MV-4-11 (cell line): ENCODE data around the gene DYNLT4.
"Not testable (repeated sequence)": the region's sequence is repeated elsewhere in the genome, so short reads cannot be mapped to it uniquely, and the experiment has no call there.

Experiments
- DNase-seq: peaks from one replicate; lab custom pipeline; 2025; lab: John Stamatoyannopoulos, UW

Gene DYNLT4

DNA sequence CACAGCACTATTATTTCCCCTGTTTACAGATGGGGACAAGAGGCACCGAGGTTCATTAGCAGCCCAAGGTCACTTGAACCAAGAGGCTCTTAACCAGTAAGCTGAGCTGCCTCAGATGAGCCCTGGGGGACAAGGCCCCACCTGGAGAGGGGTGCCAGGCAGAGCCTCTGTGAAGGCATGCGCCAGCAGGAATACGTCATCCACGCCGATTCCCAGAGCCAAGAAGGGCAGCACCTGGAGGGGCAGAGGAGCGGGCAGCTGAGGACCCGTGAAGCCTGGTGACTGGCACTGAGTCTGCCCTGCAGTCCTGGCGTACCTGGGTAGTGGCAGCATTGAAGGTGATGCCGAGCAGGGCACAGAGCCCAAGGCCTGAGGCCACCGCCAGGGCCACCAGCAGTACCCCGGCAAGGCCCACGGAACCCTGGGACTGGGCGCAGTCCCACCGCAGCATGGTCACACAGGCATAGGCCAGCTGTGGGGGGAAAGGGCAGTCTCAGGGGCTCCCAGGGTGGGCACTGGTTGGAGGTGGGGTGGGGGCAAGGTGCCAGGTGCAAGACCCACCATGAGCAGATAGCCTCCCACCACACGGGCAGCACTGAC lies 21.8 kb upstream of the DYNLT4 start:
- no peak for DNase-seq

DNA sequence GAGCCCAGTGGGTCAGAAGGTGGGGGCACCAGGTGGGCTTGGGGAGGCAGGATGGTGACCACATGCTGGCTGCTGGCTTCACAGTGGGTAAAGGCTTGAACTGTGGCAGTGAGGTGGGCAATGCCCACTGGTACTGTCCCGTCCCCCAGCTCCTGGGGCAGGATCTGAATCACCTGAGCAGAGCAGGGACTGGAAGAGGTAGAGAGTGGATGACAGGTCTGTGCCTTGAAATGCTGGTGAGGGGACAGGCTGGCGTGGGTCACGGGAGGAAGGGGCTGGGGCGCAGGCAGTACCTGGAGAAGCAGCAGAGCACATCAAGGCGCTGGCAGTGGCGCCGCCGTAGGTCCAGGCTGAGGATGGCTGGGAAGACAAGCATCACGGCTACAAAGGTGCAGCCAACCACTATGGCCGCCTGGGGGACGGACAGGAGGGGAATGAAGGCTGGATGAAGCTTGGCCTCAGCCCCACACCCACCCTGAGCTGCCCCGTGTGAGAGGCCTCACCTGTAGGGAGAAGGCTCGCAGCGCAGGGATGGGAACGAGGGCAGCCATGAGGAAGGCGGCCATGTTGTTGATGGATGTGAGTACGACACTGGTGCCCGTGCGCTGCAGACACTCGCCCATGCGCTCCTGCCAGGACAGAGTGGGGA lies 21.0 kb upstream of the DYNLT4 start:
- DNase-seq, result no peak

DNA sequence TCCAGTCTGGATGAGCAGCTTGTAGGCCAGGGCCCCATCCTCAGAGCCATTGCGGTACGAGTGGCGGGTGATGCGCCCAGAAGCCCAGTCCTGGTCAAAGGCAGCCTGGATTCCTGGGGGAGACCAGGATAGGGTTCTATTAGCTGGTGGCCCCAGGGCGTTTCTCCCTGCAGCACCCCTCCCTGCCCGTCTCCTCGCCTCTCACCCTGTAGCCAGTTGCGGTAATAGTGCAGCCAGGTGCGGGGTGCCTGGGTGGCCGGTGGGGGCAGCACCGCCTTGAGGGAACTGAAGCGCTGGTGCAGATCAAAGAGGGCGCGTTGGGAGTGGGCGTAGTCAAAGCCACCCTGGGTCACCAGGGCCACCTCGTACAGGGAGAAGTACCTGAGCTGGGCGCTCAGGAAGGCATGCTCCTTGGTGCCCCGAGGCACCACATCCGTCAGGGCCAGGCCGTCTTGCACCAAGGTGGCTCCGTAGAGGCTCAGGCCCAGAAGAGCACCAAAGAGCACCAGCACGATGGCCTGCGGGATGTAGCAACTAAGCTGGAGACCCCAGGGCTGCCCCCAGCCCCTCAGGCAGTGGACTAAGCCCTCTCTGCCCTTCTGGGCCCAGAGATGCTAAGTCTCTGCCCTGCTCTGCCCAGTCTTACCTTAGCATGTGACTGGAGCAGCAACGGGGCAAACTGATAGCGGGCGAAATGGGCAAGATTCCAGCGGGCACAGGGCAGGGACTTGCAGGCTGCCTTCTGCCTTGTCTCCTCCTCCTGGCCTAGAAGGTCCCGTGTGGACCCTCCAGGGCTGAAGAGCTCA lies 20.2 kb upstream of the DYNLT4 start:
- no peak for DNase-seq

- DNase-seq, result peak; percentile 52
Observed at GRCh38 chr1:44826375-44827196, 19.4 kb upstream of the DYNLT4 start.

GRCh38 chr1:44824392-44824791 lies 17.2 kb upstream of the DYNLT4 start:
- not testable (repeated sequence) for DNase-seq

- DNase-seq, result no peak
Observed at GRCh38 chr1:44822981-44823451, 15.9 kb upstream of the DYNLT4 start.

- no peak for DNase-seq
Observed at GRCh38 chr1:44822131-44822701, 15.1 kb upstream of the DYNLT4 start.

DNA sequence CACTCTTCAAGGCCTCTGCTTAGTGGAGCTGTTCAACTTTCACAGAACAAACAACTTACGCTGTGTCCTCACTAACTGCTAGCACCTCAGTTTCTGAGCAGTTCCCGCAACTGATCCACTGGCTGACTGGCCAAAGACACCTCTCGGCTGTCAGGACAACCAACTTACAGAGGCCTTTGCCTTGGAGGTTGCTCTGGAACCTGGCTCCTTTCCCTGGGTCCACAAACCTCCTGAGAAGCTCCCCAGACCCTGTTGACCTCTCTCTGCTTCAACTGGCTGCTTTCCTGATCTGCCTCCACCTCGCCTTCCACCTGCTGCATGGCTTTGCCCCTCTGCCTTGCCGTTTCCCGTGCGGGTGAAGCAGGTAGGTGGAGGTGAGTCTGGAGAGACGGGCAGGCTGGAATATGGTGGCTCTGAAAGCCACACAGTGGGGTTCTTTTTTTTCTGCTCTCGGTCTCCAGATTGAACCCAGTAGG lies 14.1 kb upstream of the DYNLT4 start:
- DNase-seq, result no peak

- DNase-seq, result no peak
Observed at GRCh38 chr1:44820328-44821239, 13.4 kb upstream of the DYNLT4 start.

- peak; percentile 99 for DNase-seq
Observed at GRCh38 chr1:44819608-44820327, 12.6 kb upstream of the DYNLT4 start.

DNA sequence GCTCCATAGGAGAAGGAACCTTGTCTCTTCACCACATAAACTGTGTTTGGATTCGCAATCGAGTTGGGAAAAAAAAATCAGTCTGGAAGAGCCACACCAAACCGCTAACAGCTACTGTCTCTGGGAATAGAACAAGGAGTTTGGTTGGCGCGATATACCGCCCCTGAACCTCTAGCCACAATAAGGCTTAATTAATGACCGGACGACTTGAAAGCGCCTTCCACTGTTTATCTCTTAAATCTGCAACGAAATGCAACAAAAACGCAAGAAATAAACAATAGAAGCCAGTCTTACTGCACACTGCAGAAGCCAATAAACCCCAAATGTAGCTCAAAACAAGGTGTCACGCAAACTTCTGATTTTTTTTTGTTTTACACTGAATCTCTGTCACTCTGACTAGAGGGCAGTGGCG lies 12.1 kb upstream of the DYNLT4 start:
- no peak for DNase-seq

- no peak for DNase-seq
Observed at GRCh38 chr1:44817771-44818495, 10.8 kb upstream of the DYNLT4 start.

DNA sequence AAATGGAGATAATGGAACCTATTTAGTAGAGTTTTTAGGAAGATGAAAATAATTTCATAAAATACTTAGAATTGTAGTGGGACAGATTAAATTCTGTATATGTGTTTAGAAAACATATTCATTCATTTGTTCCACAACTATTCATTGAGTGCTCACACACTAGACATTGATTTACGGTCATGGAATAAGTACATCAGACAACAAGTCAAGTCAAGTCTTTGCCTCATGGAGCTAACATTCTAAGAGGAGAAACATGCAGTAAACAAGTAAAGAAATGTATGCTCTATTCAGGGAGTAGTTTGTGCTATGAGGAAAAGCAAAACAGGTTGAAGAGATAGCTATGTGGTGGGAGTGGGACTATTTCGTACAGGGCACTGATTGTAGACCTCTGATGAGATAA lies 10.2 kb upstream of the DYNLT4 start:
- no peak for DNase-seq

GRCh38 chr1:44815926-44816325 lies 8.8 kb upstream of the DYNLT4 start:
- DNase-seq, result not testable (repeated sequence)

GRCh38 chr1:44812822-44813543 lies 5.8 kb upstream of the DYNLT4 start:
- DNase-seq, result no peak

- no peak for DNase-seq
Observed at GRCh38 chr1:44811234-44811633, 4.1 kb upstream of the DYNLT4 start.

DNA sequence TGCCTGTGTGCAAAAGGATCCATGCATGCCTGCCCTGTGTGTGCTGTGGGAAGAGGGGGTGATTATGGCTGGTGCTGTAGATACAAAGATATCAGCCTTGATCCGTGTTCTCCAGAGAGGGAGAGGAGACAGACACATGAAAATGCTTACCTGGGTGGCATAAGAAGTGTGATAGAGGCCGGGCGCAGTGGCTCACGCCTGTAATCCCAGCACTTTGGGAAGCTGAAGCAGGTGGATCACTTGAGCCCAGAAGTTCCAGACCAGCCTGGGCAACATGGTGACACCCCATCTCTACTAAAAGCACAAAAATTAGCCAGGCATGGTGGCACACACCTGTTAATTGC lies 3.6 kb upstream of the DYNLT4 start:
- DNase-seq, result not testable (repeated sequence)

DNA sequence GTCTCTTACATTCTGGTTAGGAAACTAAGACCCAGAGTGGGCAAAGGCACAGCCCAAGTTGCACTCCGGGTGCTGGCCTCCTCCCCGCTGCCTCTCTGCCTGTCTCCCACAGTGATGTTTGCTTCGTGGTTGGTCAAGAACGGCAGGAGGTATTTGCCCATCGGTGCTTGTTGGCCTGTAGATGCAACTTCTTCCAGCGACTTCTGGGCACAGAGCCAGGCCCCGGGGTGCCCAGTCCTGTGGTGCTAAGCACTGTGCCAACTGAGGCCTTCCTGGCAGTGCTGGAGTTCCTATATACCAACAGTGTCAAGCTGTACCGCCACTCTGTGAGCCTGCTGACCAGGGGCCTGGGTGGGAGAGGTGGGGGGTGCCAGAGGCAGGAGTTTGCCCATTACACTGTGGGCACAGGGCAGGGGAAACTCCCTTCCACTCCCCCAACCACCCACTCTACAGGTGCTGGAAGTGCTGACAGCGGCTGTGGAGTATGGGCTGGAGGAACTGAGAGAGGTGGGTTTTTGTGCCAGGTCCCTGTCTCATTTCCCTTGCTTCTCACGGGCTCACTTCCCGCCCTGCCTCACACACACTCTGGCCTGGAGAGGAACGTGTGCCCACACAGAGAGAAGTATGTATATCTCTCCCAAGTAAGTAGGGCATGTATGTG lies 3.1 kb upstream of the DYNLT4 start:
- no peak for DNase-seq
